Measurements from ENCODE around the gene OR2F2. TPM values are rescaled to one million over a fixed set of nuclear protein-coding genes. Genes with fewer than 3 reads are reported as not detected.

The OR2F2 gene
- total RNA-seq, 1 experiment from 2014 or later: not detected

DNA sequence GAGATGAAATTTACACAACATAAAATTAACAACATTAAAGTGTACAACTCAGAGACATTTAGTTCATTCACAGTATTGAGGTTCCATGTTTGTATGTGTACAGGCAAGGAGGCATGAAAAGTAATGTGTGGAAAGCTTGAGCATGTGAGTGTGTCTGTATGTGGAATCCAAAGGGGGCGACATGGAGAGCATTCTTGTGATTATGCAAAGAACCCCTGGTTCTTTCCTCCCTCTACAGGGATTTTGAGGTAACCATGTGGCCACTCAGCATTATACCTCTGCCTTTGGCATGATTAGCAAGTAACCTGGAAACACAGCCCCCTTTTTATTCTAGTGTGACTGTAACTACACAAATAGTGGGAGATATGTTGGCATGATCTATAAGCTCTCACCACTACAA lies 40.6 kb downstream of the OR2F2 start:
- no peaks in the 10 kb centered on the region for H3K27me3 Mint-ChIP-seq (ENCODE audit: insufficient read depth, unreplicated experiment)
- Histone ChIP-seq H3K27me3 (replicated peaks; ENCODE audit: control insufficient read depth, insufficient read depth, low read length) (no peaks in the 10 kb centered on the region), H3K4me1 (peaks cover 61% of the 10 kb centered on the region), H3K4me3 (ENCODE audit: low read depth, low read length) (no peak overlapping the region), H3K36me3 (ENCODE audit: control insufficient read depth, insufficient read depth, low read length) (no peaks in the 10 kb centered on the region), H3K9me3 (peaks cover 24% of the 10 kb centered on the region)
- no peak overlapping the region for H3K4me3 Mint-ChIP-seq (ENCODE audit: unreplicated experiment)
- H3K4me1 Mint-ChIP-seq (ENCODE audit: low read depth, unreplicated experiment): peaks cover 38% of the 10 kb centered on the region
- BruUV-seq (replicated peaks): no TSS peak
- TF ChIP-seq, protein P1, sequence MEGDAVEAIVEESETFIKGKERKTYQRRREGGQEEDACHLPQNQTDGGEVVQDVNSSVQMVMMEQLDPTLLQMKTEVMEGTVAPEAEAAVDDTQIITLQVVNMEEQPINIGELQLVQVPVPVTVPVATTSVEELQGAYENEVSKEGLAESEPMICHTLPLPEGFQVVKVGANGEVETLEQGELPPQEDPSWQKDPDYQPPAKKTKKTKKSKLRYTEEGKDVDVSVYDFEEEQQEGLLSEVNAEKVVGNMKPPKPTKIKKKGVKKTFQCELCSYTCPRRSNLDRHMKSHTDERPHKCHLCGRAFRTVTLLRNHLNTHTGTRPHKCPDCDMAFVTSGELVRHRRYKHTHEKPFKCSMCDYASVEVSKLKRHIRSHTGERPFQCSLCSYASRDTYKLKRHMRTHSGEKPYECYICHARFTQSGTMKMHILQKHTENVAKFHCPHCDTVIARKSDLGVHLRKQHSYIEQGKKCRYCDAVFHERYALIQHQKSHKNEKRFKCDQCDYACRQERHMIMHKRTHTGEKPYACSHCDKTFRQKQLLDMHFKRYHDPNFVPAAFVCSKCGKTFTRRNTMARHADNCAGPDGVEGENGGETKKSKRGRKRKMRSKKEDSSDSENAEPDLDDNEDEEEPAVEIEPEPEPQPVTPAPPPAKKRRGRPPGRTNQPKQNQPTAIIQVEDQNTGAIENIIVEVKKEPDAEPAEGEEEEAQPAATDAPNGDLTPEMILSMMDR (IDR thresholded peaks at IDR 0.05; ENCODE audit: insufficient read depth in 1 of 2, low read depth in 1 of 2, low read length in 1 of 2, severe bottlenecking in 1 of 2, unreplicated experiment in 1 of 2): peak in 1 of 2 experiments; percentile 7
- peak in 1 of 2 experiments; percentile 30 for DNase-seq
- no peak overlapping the region for H3K27ac Mint-ChIP-seq (ENCODE audit: unreplicated experiment)
- peaks cover 5% of the 10 kb centered on the region for H3K36me3 Mint-ChIP-seq (ENCODE audit: insufficient read depth, unreplicated experiment)
- H3K9me3 Mint-ChIP-seq (ENCODE audit: unreplicated experiment): peaks cover 35% of the 10 kb centered on the region
- ChIA-PET CTCF (no interaction called here), POLR2A (interaction anchor here (2.2 kb wide), 1 partner anchor 74 kb away, joined by 31 read pairs; the partner anchor contains the start of gene TCAF1)
- intact Hi-C loops (cut with micrococcal nuclease; ENCODE audit: unreplicated experiment): no loop called here

DNA sequence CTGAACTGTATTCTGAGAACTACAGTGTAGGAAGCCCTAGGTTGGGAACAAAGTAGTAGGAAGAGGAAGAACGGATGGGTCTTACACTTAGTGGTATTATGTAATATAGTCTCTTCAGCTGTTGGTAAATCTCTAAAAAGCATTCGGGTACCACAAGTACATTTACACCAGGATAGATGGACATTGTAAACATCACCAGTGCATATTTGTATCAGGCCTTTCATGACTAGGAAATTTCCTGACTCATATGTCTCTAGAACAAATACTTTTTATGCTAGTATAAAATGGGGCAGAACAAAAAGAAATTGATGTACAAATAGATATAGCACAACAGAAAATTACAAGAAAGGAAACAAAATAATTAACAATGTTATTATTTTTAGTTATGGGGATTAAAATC lies 43.6 kb downstream of the OR2F2 start:
- H3K36me3 ChIP-seq (ENCODE audit: control insufficient read depth, insufficient read depth, low read length): no peaks in the 10 kb centered on the region
- H3K27me3 Mint-ChIP-seq (ENCODE audit: insufficient read depth, unreplicated experiment): no peaks in the 10 kb centered on the region
- TF ChIP-seq, protein P1 (IDR thresholded peaks at IDR 0.05; ENCODE audit: insufficient read depth in 1 of 2, low read depth in 1 of 2, low read length in 1 of 2, severe bottlenecking in 1 of 2, unreplicated experiment in 1 of 2): no peak
- H3K4me1 Mint-ChIP-seq (ENCODE audit: low read depth, unreplicated experiment): peaks cover 37% of the 10 kb centered on the region
- ChIA-PET POLR2A (no interaction called here), CTCF (no interaction called here)
- no peaks in the 10 kb centered on the region for H3K27me3 ChIP-seq (replicated peaks; ENCODE audit: control insufficient read depth, insufficient read depth, low read length)
- no peak for DNase-seq
- H3K9me3 Mint-ChIP-seq (ENCODE audit: unreplicated experiment): peaks cover 50% of the 10 kb centered on the region
- H3K4me1 ChIP-seq: peaks cover 52% of the 10 kb centered on the region
- peak overlapping the region; percentile 71 for H3K27ac Mint-ChIP-seq (ENCODE audit: unreplicated experiment)
- peaks cover 27% of the 10 kb centered on the region for H3K9me3 ChIP-seq
- intact Hi-C loops (cut with micrococcal nuclease; ENCODE audit: unreplicated experiment): no loop called here
- H3K4me3 ChIP-seq (ENCODE audit: low read depth, low read length): no peak overlapping the region
- H3K36me3 Mint-ChIP-seq (ENCODE audit: insufficient read depth, unreplicated experiment): peaks cover 5% of the 10 kb centered on the region
- H3K4me3 Mint-ChIP-seq (ENCODE audit: unreplicated experiment): no peak overlapping the region
- no TSS peak for BruUV-seq (replicated peaks)

DNA sequence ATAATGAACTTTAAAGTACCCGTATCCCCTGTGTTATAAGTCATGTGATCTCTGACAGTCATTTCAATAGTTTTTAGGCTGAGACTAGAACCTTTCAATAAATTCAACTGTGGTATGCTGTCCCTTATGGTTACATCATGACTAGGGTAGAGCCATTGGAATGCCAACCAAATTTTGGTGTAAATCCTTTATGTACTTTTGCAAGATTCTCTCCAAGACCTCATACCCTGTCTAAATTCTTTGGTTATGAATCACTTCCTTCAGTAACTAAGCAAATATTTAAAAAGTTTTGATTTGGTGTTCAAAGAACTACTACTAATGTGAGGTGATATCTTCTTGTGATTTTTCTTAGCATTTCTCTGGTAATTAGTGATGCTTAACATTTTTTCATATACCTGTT lies 44.3 kb downstream of the OR2F2 start:
- peaks cover 32% of the 10 kb centered on the region for H3K4me1 Mint-ChIP-seq (ENCODE audit: low read depth, unreplicated experiment)
- BruUV-seq (replicated peaks): no TSS peak

More for the DNA sequence above, 44.3 kb downstream of the OR2F2 start:
- intact Hi-C loops (cut with micrococcal nuclease; ENCODE audit: unreplicated experiment): no loop called here
- H3K4me3 ChIP-seq (ENCODE audit: low read depth, low read length): no peak overlapping the region
- H3K36me3 Mint-ChIP-seq (ENCODE audit: insufficient read depth, unreplicated experiment): peaks cover 4% of the 10 kb centered on the region
- peak overlapping the region; percentile 36 for H3K27ac Mint-ChIP-seq (ENCODE audit: unreplicated experiment)
- no peaks in the 10 kb centered on the region for H3K36me3 ChIP-seq (ENCODE audit: control insufficient read depth, insufficient read depth, low read length)
- ChIA-PET CTCF (no interaction called here), POLR2A (no interaction called here)
- peak in 1 of 2 experiments; percentile 34 for DNase-seq
- TF ChIP-seq, protein P1 (IDR thresholded peaks at IDR 0.05; ENCODE audit: insufficient read depth in 1 of 2, low read depth in 1 of 2, low read length in 1 of 2, severe bottlenecking in 1 of 2, unreplicated experiment in 1 of 2): no peak
- H3K27me3 ChIP-seq (replicated peaks; ENCODE audit: control insufficient read depth, insufficient read depth, low read length): no peaks in the 10 kb centered on the region
- no peak overlapping the region for H3K4me3 Mint-ChIP-seq (ENCODE audit: unreplicated experiment)
- H3K9me3 Mint-ChIP-seq (ENCODE audit: unreplicated experiment): peaks cover 50% of the 10 kb centered on the region
- H3K27me3 Mint-ChIP-seq (ENCODE audit: insufficient read depth, unreplicated experiment): no peaks in the 10 kb centered on the region
- H3K4me1 ChIP-seq: peaks cover 44% of the 10 kb centered on the region
- peaks cover 27% of the 10 kb centered on the region for H3K9me3 ChIP-seq
